Bone marrow (tissue), 2 donors: ENCODE data around the gene HAP1.
"Not testable (repeated sequence)": the region's sequence is repeated elsewhere in the genome, so short reads cannot be mapped to it uniquely, and the experiment has no call there.

Experiments
- DNase-seq, 2 donors: peaks; one replicate each; lab custom pipeline; 2025; lab: John Stamatoyannopoulos, UW

Gene HAP1, protein sequence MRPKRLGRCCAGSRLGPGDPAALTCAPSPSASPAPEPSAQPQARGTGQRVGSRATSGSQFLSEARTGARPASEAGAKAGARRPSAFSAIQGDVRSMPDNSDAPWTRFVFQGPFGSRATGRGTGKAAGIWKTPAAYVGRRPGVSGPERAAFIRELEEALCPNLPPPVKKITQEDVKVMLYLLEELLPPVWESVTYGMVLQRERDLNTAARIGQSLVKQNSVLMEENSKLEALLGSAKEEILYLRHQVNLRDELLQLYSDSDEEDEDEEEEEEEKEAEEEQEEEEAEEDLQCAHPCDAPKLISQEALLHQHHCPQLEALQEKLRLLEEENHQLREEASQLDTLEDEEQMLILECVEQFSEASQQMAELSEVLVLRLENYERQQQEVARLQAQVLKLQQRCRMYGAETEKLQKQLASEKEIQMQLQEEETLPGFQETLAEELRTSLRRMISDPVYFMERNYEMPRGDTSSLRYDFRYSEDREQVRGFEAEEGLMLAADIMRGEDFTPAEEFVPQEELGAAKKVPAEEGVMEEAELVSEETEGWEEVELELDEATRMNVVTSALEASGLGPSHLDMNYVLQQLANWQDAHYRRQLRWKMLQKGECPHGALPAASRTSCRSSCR

GRCh38 chr17:41734139-41734948 lies at the start of gene HAP1:
TSS of gene HAP1 (minus strand) at chr17:41734643. CDS start at chr17:41734634, 9 bp downstream.
- DNase-seq: no peak

DNA sequence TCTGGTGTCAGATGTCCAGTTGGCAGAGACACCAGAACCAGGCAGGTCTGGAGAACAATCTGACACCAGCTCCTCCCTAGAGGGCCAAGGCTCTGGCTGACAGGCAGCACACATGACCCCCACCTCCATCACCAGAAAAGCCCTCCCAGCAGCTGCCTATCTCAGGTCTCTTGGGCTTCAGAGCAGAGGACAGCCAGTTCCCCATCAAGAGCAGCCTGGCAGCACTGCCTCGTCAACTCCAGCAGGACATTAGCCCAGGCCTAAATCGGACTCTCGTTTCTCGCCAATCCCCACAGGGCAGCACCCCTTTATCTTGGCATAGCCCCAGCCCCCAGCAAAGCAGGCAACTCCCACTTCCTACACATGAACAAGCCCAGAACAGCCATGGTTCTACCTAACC lies 47.7 kb upstream of the HAP1 start:
- no peak for DNase-seq

DNA sequence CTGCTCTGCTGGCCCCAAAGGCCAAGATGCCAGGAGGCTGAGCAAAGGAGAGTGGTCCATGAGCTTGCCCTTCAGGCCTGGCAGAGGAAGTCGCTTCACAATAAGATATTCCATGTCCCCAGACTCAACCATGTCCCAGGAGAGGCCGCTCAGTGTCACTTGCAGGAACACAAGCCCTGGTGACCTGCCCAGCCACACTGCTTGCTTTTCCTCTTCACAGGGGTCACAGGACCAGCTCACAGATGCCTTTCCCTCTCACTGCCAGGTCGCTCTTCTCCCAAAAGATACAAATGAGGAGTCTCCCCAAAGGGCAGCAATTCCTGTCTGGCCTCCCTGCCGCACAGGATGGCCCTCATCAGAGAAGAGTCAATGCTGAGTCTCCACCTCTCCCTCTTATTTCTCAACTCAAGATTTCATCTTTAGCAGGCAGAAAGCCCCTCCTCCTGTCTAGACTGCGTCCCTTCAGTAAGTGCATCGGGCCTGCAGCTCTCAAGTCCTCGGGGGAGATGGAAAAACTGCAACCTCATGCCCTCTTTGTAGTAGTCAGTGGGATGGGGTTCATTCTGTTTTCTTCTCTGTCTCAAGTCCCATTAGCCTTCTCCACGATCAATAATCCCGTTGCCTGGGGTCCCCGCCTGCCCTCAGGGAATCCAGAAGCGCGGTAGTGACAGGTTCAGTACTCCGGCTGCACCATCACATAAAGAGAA lies 47.1 kb upstream of the HAP1 start:
- DNase-seq: no peak

- DNase-seq: no peak
These were observed 45.5 kb upstream of the HAP1 start for GRCh38 chr17:41779954-41780353.

GRCh38 chr17:41777574-41778188 lies 43.2 kb upstream of the HAP1 start:
- DNase-seq: no peak

DNA sequence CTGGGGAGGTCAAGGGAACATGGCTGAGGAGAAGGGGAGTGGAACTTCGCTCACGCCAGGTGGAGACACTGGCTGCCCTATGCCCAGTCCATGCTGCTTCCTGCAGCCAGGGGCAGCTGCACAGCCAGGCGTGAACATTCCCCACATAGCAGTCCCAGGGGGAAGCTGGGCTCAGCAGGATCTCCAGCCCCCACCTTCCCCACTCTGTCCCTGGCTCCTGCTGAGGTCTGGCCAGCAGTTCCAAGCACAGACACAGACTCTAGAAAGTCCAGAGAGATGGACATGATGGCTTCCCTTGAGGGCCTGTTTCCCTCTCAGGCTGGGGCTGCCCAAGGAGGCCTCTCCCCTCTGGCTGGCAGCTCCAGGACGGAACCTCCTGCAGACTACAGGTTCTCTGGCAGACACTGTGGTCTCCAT lies 42.7 kb upstream of the HAP1 start:
- DNase-seq: no peak

- not testable (repeated sequence) for DNase-seq
These were observed 41.9 kb upstream of the HAP1 start for GRCh38 chr17:41776262-41776900.

DNA sequence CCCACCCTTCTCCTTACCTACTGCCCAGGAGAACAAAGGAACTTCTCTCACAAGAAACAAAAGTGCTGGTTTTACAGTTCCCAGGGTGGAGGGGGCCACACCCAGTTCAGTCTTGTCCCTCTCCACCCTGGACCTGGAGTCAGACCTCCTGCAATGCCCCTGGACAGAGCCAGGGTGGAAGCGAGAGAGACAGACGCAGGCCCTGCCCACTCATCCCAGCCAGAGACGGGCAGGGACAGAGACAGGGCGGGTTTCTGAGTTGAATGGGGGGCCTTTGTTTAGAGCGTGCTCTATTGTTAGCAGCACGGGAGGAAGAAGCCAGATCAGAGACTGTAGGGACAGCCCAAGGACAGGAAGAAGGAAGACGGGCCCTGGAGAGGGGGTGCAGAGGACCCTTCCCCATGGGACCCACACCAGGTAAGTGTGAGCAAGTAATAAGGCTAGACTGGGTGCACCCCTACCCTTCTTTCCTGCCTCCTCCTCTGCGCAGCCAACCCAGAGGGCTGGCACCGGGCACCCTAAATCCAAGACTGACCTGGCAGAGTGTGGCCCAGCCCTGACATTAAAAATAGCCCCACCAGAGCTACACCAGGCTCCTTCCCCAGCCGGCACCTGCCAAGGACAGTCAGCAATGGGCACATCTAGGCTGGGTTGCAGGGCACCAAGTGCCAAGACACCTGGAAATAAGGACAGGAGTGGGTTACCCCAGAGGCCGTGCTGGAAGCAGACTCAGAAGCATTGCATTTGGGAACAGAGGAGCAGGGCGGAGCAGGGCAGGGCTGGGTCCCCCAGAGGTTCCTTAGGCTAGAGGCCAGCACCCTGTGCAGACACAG lies 41.2 kb upstream of the HAP1 start:
- no peak for DNase-seq

- no peak for DNase-seq
These were observed 39.3 kb upstream of the HAP1 start for GRCh38 chr17:41773731-41774193.

DNA sequence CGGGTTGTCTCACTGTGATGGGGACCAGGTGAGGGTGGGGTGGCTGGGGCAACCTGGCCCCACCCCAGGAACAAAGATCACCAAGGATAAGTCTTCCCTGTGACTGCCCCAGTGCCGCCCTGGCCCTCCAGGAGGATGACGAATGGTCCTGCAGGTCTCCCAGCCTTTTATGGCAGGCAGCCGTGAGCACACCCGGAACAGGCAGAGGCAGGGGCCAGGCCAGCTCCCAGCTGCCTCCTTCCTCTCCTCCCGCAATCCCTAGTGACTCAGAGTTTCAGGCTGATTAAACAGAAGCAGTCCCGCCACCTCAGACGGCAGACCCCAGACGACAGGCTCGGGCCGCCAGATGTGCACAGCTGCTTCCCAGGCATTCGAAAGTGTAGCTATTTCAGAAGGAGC lies 38.7 kb upstream of the HAP1 start:
- no peak for DNase-seq

- DNase-seq: no peak
These were observed 38.2 kb upstream of the HAP1 start for GRCh38 chr17:41772586-41773189.

DNA sequence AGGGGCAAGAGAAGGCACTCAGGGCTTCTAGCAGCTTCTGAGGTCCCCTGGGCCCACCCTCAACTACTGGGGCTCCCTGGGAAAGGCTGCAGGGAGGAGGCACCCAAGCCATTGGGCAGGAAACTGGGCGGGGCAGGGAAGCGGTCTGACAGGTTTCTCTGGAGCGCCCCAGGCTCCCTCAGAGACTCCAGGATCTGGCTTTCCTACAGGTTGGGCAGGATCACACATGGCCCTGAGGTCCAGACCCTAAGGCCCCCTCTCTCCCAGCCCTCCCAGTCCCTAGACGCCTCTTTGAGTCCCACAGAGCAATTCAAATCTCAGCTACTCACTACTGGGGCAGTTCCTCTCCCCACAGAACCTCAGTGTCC lies 37.8 kb upstream of the HAP1 start:
- DNase-seq: no peak

GRCh38 chr17:41771389-41772206 lies 37.2 kb upstream of the HAP1 start:
- DNase-seq: no peak

- no peak for DNase-seq
These were observed 35.5 kb upstream of the HAP1 start for GRCh38 chr17:41769985-41770384.

DNA sequence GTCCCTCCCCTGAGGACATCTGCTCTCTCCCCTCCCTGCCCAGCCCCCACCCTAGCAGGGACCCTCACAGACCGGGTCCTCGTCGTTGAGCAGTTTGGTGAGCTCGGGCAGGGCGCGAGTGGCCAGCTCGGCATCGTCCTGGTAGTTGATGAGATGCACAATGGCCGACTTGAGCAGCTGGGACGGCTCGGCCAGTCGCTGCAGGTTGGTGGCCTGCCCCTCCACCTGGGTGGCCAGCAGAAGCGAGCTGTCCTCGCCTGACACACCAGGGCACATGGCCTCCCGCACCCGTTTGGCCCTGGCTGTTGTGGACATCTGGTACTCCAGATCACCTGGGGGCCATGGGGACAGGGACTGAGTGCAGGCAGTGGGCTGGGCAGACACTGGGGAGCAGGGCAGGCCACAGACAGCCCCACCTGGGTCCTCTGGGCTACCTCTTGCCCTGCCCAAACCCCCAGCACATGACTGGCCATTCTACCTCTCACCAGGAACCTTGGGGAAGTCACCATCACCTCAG lies 35.0 kb upstream of the HAP1 start:
- no peak for DNase-seq

DNA sequence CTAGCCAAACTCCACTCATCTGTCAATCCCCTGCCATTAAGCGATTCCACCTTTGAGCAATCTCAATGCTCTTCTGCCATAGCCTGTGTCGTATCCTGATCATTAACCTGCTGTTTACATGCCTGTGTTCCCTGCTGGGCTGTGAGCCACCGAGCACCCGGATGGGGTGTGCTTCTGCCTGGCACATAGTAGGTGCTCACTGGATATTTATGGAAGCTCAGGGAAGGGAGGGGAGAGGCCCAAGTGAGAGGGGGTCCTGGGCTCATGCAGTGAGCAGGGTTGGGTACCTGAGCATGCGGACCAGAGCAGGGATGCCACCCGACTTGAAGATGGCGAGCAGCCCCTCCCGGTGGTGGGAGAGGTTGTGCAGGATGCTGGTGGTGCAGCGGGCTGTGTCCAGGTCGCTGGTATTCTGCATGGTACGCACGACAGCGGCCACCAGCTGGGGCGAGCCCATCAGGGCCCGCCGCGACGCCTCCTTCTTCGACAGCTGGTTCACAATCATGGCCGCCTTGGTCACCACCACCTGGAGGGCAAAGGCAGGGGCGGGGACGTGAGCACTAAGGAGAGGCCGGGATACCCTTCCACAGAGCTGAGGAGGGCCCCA lies 34.3 kb upstream of the HAP1 start:
- DNase-seq: no peak

DNA sequence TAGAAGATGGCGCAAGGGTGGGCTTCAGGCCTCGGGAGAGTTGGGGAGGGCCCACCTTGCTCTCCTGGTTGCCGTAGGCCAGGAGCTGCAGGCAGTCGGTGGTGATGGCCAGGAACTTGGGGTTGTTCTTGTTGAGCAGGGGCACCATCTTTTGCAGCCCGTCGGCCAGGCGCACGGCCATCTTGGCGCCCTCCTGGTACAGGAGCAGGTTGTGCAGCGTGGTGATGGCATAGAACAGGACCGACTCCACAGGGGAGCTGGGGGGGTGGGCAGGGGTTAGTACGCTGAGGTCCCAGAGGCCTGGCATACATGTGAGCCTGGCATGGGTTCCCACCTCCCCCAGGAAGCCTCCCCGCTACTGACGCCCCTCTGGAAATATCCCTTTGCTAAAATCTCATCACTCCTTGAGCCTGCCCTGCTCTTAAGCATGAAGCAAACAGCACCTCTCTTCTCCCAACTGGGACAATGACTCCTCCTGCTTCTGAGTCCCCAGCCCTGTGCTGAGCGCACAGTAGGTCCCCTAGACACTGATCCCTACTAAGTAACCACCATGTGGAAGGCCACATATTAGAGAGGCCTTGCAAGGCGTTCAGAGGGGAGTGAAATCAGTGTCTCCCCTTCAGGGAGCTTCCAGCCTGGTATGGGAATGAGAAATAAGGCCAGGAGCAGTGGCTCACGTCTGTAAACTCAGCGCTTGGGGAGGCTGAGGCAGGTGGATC lies 33.0 kb upstream of the HAP1 start:
- DNase-seq: no peak

DNA sequence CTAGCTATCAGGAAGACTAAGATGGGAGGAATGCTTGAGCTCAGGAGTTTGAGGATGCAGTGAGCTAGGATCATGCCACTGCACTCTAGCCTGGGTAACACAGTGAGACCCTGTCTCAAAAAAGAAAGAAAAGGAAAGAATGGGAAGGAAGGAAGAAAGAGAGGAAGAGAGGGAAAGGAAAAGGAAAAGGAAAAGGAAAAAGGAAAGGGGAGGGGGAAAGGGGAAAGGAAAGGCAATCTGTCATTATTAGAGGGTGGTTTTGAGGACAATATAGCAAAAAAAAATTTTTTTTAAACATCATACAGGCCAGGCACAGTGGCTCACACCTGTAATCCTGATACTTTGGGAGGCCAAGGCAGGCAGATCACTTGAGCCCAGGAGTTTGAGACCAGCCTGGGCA lies 31.7 kb upstream of the HAP1 start:
- DNase-seq: no peak
